Measurements from ENCODE around the gene KREMEN1. TPM values are rescaled to one million over a fixed set of nuclear protein-coding genes. Genes with fewer than 3 reads are reported as not detected.

The KREMEN1 gene
- total RNA-seq, 4 donors from 2014 or later: 7.5 to 35.8 (median 15.4) TPM

- no peaks in the 10 kb centered on the region for H3K27me3 ChIP-seq
- H3K27ac ChIP-seq: no peak overlapping the region
- ATAC-seq: no peak
- in situ Hi-C loops (cut with MboI; ENCODE audit: low sequenced_read_pairs in 4 of 4): no loop called here
- H3K4me1 ChIP-seq: peaks cover 0 to 4% of the 10 kb centered on the region in 2 donors
- TF ChIP-seq CTCF (IDR thresholded peaks at IDR 0.05 in 4 of 5, conservative IDR thresholded peaks at IDR 0.05 in 1 of 5) (no peak), POLR2A (IDR thresholded peaks at IDR 0.05) (no peak)
- H3K36me3 ChIP-seq: no peaks in the 10 kb centered on the region
- no peaks in the 10 kb centered on the region for H3K9me3 ChIP-seq
- no peak overlapping the region for H3K4me3 ChIP-seq
- intact Hi-C loops (cut with DNase I; ENCODE audit: low total_unique reads): no loop called here
- DNase-seq: no peak
Observed at GRCh38 chr22:29105468-29105867, 32.6 kb downstream of the KREMEN1 start.

GRCh38 chr22:29106839-29107238 lies 34.0 kb downstream of the KREMEN1 start:
- Histone ChIP-seq H3K36me3 (no peaks in the 10 kb centered on the region), H3K9me3 (no peaks in the 10 kb centered on the region), H3K27me3 (no peaks in the 10 kb centered on the region), H3K27ac (no peak overlapping the region), H3K4me1 (peaks cover 0 to 4% of the 10 kb centered on the region in 2 donors), H3K4me3 (no peak overlapping the region)
- intact Hi-C loops (cut with DNase I; ENCODE audit: low total_unique reads): no loop called here
- TF ChIP-seq CTCF (IDR thresholded peaks at IDR 0.05 in 4 of 5, conservative IDR thresholded peaks at IDR 0.05 in 1 of 5) (no peak), POLR2A (IDR thresholded peaks at IDR 0.05) (no peak)
- no peak for DNase-seq
- in situ Hi-C loops (cut with MboI; ENCODE audit: low sequenced_read_pairs in 4 of 4): no loop called here
- ATAC-seq: no peak

- DNase-seq (no peak), ATAC-seq (no peak)
- Histone ChIP-seq H3K27ac (no peak overlapping the region), H3K9me3 (no peaks in the 10 kb centered on the region), H3K36me3 (no peaks in the 10 kb centered on the region), H3K27me3 (no peaks in the 10 kb centered on the region), H3K4me1 (peaks cover 0 to 4% of the 10 kb centered on the region in 2 donors), H3K4me3 (no peak overlapping the region)
- TF ChIP-seq CTCF (IDR thresholded peaks at IDR 0.05 in 4 of 5, conservative IDR thresholded peaks at IDR 0.05 in 1 of 5) (no peak), POLR2A (IDR thresholded peaks at IDR 0.05) (no peak)
- intact Hi-C loops (cut with DNase I; ENCODE audit: low total_unique reads) (no loop called here), in situ Hi-C loops (cut with MboI; ENCODE audit: low sequenced_read_pairs in 4 of 4) (no loop called here)
Observed at GRCh38 chr22:29108137-29108536, 35.3 kb downstream of the KREMEN1 start.

- intact Hi-C loops (cut with DNase I; ENCODE audit: low total_unique reads): no loop called here
- ATAC-seq: no peak
Observed at GRCh38 chr22:29109822-29110221, 37.0 kb downstream of the KREMEN1 start.

More at GRCh38 chr22:29109822-29110221, 37.0 kb downstream of the KREMEN1 start:
- Histone ChIP-seq H3K4me1 (peaks cover 0 to 4% of the 10 kb centered on the region in 2 donors), H3K9me3 (no peaks in the 10 kb centered on the region), H3K36me3 (no peaks in the 10 kb centered on the region), H3K4me3 (no peak overlapping the region), H3K27me3 (no peaks in the 10 kb centered on the region), H3K27ac (no peak overlapping the region)
- TF ChIP-seq POLR2A (IDR thresholded peaks at IDR 0.05) (no peak), CTCF (IDR thresholded peaks at IDR 0.05 in 4 of 5, conservative IDR thresholded peaks at IDR 0.05 in 1 of 5) (no peak)
- in situ Hi-C loops (cut with MboI; ENCODE audit: low sequenced_read_pairs in 4 of 4): no loop called here
- DNase-seq: no peak
